PFSK-1 (cell line): ENCODE results near the gene SKIC2.

ENCODE experiments used
- SIN3A ChIP-seq: IDR thresholded peaks from 2 replicates; pipeline ENCODE4 v1.6.1; 2012; ENCODE audit warnings: mild to moderate bottlenecking, low read length, moderate library complexity, borderline replicate concordance; ENCODE audit not compliant: insufficient read depth
- TAF1 ChIP-seq: IDR thresholded peaks from 2 replicates; pipeline ENCODE4 v1.6.1; 2012; ENCODE audit warnings: low read length, control low read depth, borderline replicate concordance; ENCODE audit not compliant: insufficient read depth
- TF ChIP-seq, protein P1 (sequence below), 2 experiments: IDR thresholded peaks; 2 replicates each; pipeline versions ENCODE4 v1.6.1 to v1.8.0; 2011 to 2012; ENCODE audit warnings: low read depth in 2 of 2, low read length in 2 of 2, control low read depth in 1 of 2, inconsistent platforms in 1 of 2, mild to moderate bottlenecking in 1 of 2, moderate library complexity in 1 of 2; ENCODE audit not compliant: insufficient read depth in 1 of 2

DNA sequence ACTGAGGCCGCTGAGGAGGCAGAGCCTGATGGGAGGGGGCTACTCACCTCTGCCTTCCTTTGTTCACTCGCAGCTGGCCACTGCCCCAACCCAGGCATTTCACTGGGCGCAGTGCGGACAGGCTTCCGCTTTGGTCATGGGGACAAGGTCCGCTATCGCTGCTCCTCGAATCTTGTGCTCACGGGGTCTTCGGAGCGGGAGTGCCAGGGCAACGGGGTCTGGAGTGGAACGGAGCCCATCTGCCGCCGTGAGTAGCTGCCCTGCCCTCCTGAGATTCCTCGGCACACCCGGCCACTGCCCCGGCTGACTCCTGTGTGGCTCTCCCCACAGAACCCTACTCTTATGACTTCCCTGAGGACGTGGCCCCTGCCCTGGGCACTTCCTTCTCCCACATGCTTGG is 25.4 kb upstream of the SKIC2 start:
- TF ChIP-seq TAF1 (no peak), SIN3A (no peak)
- TF ChIP-seq, protein P1, sequence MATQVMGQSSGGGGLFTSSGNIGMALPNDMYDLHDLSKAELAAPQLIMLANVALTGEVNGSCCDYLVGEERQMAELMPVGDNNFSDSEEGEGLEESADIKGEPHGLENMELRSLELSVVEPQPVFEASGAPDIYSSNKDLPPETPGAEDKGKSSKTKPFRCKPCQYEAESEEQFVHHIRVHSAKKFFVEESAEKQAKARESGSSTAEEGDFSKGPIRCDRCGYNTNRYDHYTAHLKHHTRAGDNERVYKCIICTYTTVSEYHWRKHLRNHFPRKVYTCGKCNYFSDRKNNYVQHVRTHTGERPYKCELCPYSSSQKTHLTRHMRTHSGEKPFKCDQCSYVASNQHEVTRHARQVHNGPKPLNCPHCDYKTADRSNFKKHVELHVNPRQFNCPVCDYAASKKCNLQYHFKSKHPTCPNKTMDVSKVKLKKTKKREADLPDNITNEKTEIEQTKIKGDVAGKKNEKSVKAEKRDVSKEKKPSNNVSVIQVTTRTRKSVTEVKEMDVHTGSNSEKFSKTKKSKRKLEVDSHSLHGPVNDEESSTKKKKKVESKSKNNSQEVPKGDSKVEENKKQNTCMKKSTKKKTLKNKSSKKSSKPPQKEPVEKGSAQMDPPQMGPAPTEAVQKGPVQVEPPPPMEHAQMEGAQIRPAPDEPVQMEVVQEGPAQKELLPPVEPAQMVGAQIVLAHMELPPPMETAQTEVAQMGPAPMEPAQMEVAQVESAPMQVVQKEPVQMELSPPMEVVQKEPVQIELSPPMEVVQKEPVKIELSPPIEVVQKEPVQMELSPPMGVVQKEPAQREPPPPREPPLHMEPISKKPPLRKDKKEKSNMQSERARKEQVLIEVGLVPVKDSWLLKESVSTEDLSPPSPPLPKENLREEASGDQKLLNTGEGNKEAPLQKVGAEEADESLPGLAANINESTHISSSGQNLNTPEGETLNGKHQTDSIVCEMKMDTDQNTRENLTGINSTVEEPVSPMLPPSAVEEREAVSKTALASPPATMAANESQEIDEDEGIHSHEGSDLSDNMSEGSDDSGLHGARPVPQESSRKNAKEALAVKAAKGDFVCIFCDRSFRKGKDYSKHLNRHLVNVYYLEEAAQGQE (IDR thresholded peaks at IDR 0.05; ENCODE audit: insufficient read depth in 1 of 2, low read depth in 2 of 2, low read length in 2 of 2), result no peak
